Measurements from ENCODE around the gene DYDC1.
"Not testable (repeated sequence)": the region's sequence is repeated elsewhere in the genome, so short reads cannot be mapped to it uniquely, and the experiment has no call there.

Gene DYDC1

DNA sequence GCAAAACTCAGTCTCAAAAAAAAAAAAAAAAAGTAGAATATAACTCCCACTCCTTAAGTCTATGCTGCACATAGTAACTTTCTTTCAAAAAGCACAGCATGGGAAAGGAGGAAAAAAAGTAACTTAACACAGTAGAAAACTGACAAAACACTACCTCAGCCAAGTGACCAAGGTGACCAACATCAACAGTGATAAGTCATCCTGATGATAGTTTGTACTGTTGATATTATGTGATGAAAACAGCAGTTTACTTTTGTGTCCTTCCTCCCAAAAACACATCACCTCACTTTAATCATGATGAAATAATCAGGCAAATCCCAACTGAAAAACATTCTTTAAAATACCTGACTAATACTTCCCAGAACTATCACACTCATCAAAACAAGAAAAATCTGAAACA lies 37.8 kb downstream of the DYDC1 start:
- Histone ChIP-seq H3K9me3 (ENCODE audit: insufficient read depth, low read depth, low read length) (no peaks in the 10 kb centered on the region), H3K36me3 (ENCODE audit: insufficient read depth, low read length) (no peaks in the 10 kb centered on the region), H3K4me1 (ENCODE audit: insufficient read depth, low read length) (no peaks in the 10 kb centered on the region), H3K27ac (ENCODE audit: low read depth, low read length) (no peak overlapping the region), H3K4me3 (ENCODE audit: low read length) (no peak overlapping the region), H3K9ac (ENCODE audit: low read depth, low read length) (no peak overlapping the region), H3K27me3 (ENCODE audit: insufficient read depth, low read length) (no peaks in the 10 kb centered on the region)

DNA sequence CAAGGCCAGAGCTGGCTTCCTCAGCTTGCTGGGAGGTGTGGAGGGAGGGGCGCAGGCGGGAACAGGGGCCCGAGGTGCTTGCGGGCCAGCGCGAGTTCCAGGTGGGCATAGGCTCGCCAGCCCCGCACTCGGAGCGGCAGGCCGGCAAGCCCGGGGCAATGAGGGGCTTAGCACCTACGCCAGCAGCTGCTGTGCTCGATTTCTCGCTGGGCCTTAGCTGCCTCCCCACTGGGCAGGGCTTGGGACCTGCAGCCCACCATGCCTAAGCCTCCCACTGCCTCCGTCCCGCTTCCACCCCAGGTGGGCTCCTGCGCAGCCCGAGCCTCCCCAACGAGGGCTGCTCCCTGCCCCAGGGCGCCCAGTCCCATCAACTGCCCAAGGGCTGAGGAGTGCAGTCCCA lies 41.2 kb downstream of the DYDC1 start:
- WGBS = 98% methylated on average over 21 of the region's 21 CpGs
- Histone ChIP-seq H3K9ac (ENCODE audit: low read depth, low read length) (no peak overlapping the region), H3K9me3 (ENCODE audit: insufficient read depth, low read depth, low read length) (no peaks in the 10 kb centered on the region), H3K27me3 (ENCODE audit: insufficient read depth, low read length) (no peaks in the 10 kb centered on the region), H3K27ac (ENCODE audit: low read depth, low read length) (no peak overlapping the region), H3K4me3 (ENCODE audit: low read length) (no peak overlapping the region), H3K36me3 (ENCODE audit: insufficient read depth, low read length) (no peaks in the 10 kb centered on the region), H3K4me1 (ENCODE audit: insufficient read depth, low read length) (no peaks in the 10 kb centered on the region)

DNA sequence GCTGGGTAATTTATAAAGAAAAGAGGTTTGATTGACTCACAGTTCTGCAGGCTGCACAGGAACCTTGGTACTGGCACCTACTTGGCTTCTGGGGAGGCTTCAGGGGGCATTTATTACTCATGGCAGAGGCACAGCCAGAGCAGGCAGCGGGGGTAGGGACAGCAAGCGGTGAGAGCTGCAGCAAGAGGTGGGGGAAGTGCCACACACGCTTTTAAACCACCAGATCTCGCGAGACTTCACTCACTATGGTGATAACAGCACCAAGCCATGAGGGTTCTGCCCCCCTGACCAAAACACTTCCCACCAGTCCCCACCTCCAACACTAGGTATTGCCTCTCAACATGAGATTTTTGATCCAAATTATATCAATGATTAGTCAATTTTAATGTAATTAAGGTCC lies 43.0 kb downstream of the DYDC1 start:
- H3K27ac ChIP-seq (ENCODE audit: low read depth, low read length) = no peak overlapping the region
- H3K9me3 ChIP-seq (ENCODE audit: insufficient read depth, low read depth, low read length) = no peaks in the 10 kb centered on the region
- H3K36me3 ChIP-seq (ENCODE audit: insufficient read depth, low read length) = no peaks in the 10 kb centered on the region
- no peaks in the 10 kb centered on the region for H3K27me3 ChIP-seq (ENCODE audit: insufficient read depth, low read length)
- WGBS = 82% methylated on average over 5 of the region's 5 CpGs
- no peak overlapping the region for H3K4me3 ChIP-seq (ENCODE audit: low read length)
- no peaks in the 10 kb centered on the region for H3K4me1 ChIP-seq (ENCODE audit: insufficient read depth, low read length)
- H3K9ac ChIP-seq (ENCODE audit: low read depth, low read length) = no peak overlapping the region

- not testable (repeated sequence) for H3K4me1 ChIP-seq (ENCODE audit: insufficient read depth, low read length); H3K36me3 ChIP-seq (ENCODE audit: insufficient read depth, low read length); H3K27ac ChIP-seq (ENCODE audit: low read depth, low read length); H3K9me3 ChIP-seq (ENCODE audit: insufficient read depth, low read depth, low read length); H3K9ac ChIP-seq (ENCODE audit: low read depth, low read length); H3K4me3 ChIP-seq (ENCODE audit: low read length); H3K27me3 ChIP-seq (ENCODE audit: insufficient read depth, low read length)
- 88% methylated on average over 3 of the region's 3 CpGs for WGBS
These were observed 50.6 kb downstream of the DYDC1 start for GRCh38 chr10:80305989-80306388.

- WGBS = no CpG with 5 or more reads among the region's 3 CpGs
- H3K4me3 ChIP-seq (ENCODE audit: low read length) = no peak overlapping the region
- H3K36me3 ChIP-seq (ENCODE audit: insufficient read depth, low read length) = no peaks in the 10 kb centered on the region
- H3K27ac ChIP-seq (ENCODE audit: low read depth, low read length) = no peak overlapping the region
- H3K4me1 ChIP-seq (ENCODE audit: insufficient read depth, low read length) = no peaks in the 10 kb centered on the region
- H3K27me3 ChIP-seq (ENCODE audit: insufficient read depth, low read length) = no peaks in the 10 kb centered on the region
- no peak overlapping the region for H3K9ac ChIP-seq (ENCODE audit: low read depth, low read length)
- peaks cover 4% of the 10 kb centered on the region; the same call in 1 of the 2 replicates for H3K9me3 ChIP-seq (ENCODE audit: insufficient read depth, low read depth, low read length)
These were observed 59.6 kb downstream of the DYDC1 start for GRCh38 chr10:80296942-80297341.

- H3K27me3 ChIP-seq (ENCODE audit: insufficient read depth, low read length) = no peaks in the 10 kb centered on the region
These were observed 63.8 kb downstream of the DYDC1 start for GRCh38 chr10:80292607-80293239.

GRCh38 chr10:80290474-80291220 lies 65.9 kb downstream of the DYDC1 start:
- Histone ChIP-seq H3K4me1 (ENCODE audit: insufficient read depth, low read length) (peaks cover 6% of the 10 kb centered on the region), H3K36me3 (ENCODE audit: insufficient read depth, low read length) (no peaks in the 10 kb centered on the region), H3K9ac (ENCODE audit: low read depth, low read length) (no peak overlapping the region), H3K4me3 (ENCODE audit: low read length) (no peak overlapping the region), H3K27me3 (ENCODE audit: insufficient read depth, low read length) (no peaks in the 10 kb centered on the region), H3K9me3 (ENCODE audit: insufficient read depth, low read depth, low read length) (no peaks in the 10 kb centered on the region), H3K27ac (ENCODE audit: low read depth, low read length) (no peak overlapping the region)
- 97% methylated on average over 4 of the region's 4 CpGs for WGBS

More at GRCh38 chr10:80292607-80293239, 63.8 kb downstream of the DYDC1 start:
- no peak overlapping the region for H3K27ac ChIP-seq (ENCODE audit: low read depth, low read length)
- H3K9me3 ChIP-seq (ENCODE audit: insufficient read depth, low read depth, low read length) = peaks cover 4% of the 10 kb centered on the region; the same call in 1 of the 2 replicates
- H3K4me3 ChIP-seq (ENCODE audit: low read length) = no peak overlapping the region
- H3K4me1 ChIP-seq (ENCODE audit: insufficient read depth, low read length) = peaks cover 6% of the 10 kb centered on the region
- H3K9ac ChIP-seq (ENCODE audit: low read depth, low read length) = no peak overlapping the region
- WGBS = 94% methylated on average over 5 of the region's 6 CpGs
- H3K36me3 ChIP-seq (ENCODE audit: insufficient read depth, low read length) = no peaks in the 10 kb centered on the region

GRCh38 chr10:80289451-80290287 lies 66.9 kb downstream of the DYDC1 start, which contains the start of gene MAT1A:
MAT1A (minus strand) TSS chr10:80289658; CDS start chr10:80289423, 235 bp downstream.
- no peaks in the 10 kb centered on the region for H3K36me3 ChIP-seq (ENCODE audit: insufficient read depth, low read length)
- WGBS = 68% methylated on average over 8 of the region's 9 CpGs
- peak within 1 kb of the TSS; percentile 20; the same call in 1 of the 2 replicates for H3K9ac ChIP-seq (ENCODE audit: low read depth, low read length)
- no peak within 1 kb of the TSS; the same call in 1 of the 2 replicates for H3K4me3 ChIP-seq (ENCODE audit: low read length)
- peaks cover 6% of the 10 kb centered on the region for H3K4me1 ChIP-seq (ENCODE audit: insufficient read depth, low read length)
- H3K9me3 ChIP-seq (ENCODE audit: insufficient read depth, low read depth, low read length) = no peaks in the 10 kb centered on the region
- no peaks in the 10 kb centered on the region for H3K27me3 ChIP-seq (ENCODE audit: insufficient read depth, low read length)
- H3K27ac ChIP-seq (ENCODE audit: low read depth, low read length) = no peak within 1 kb of the TSS

DNA sequence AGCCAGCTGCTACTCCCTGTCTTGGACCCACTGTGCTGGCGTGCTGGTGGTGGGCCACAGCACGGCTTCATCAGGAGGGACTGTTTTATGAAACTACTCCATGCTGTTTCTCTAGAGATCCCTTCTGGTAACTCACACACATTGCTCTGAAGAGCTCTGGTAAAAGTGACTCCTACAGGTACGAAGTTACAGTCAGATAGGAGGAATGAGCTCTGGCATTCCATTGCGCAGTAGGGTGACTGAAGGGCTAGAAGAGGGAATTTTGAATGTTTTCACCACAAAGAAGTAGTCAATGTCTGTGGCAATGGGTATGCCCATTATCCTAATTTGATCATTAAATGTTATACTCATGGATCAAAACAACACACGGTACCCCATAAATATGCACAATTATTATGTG lies 67.7 kb downstream of the DYDC1 start:
- Histone ChIP-seq H3K9me3 (ENCODE audit: insufficient read depth, low read depth, low read length) (no peaks in the 10 kb centered on the region), H3K36me3 (ENCODE audit: insufficient read depth, low read length) (no peaks in the 10 kb centered on the region), H3K9ac (ENCODE audit: low read depth, low read length) (no peak overlapping the region), H3K4me3 (ENCODE audit: low read length) (no peak overlapping the region; the same call in 1 of the 2 replicates), H3K27me3 (ENCODE audit: insufficient read depth, low read length) (no peaks in the 10 kb centered on the region), H3K4me1 (ENCODE audit: insufficient read depth, low read length) (peaks cover 6% of the 10 kb centered on the region), H3K27ac (ENCODE audit: low read depth, low read length) (no peak overlapping the region)
- 92% methylated on average over 4 of the region's 5 CpGs for WGBS

Data from HUES64 (cell line).